ENCODE measurements around the gene SPTLC2.

SPTLC2 gene

DNA sequence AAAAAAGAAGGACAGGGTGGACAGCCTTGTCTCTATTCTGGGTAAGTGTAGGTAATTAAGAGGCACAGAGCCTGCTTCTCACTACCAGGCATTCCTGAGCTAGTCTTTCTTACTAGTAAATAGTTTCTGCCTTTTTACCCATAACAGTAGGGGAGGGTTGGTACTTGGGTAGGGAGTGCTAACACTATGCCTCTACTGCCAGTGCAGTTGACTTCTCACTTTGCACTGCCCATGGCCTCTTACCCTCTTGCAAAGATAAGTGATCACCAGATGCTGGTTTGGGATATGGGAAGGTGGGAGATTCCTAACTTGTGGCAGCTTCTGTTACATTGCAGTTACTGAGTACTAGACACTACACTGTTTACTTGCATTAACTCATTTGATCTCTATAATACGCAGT is 146.9 kb downstream of the SPTLC2 start:
- no peak for DNase-seq (ENCODE audit: low read depth, low spot score)

DNA sequence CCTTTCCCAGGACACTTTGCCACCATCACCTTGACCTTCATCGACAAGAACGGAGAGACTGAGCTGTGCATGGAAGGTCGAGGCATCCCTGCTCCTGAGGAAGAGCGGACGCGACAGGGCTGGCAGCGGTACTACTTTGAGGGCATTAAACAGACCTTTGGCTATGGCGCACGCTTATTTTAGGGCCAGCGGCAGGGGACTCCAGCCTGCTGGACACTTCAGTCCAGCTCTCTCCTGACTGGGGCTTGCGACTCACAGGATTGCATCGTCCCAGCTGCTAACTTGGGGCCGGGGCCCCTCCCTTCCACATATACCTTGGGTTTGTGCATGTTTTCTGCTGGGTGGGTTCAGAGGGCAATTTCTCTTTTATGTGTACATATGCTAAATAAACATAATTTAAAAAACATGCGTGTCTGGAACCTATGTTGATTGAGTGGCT is 147.4 kb downstream of the SPTLC2 start:
- no peak for DNase-seq (ENCODE audit: low read depth, low spot score)

DNA sequence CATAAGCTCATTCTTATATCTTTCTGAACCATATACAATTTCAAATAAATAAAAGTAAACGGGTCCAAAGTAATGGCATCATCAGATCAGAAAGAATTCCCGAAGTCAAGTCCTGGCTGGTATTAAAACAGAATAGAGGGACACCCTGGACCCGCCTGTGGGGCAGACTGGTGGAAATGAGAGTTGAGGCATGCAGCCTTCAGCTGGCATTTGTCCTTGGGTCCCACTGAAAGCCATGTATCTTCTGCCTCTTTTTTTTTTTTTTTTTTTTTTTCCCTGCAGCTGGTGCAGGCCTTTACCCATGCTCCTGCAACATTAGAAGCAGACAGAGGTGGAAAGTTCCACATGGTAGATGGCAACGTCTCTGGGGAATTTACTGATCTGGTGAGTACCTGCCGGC is 148.6 kb downstream of the SPTLC2 start:
- DNase-seq (ENCODE audit: low read depth, low spot score), result no peak

DNA sequence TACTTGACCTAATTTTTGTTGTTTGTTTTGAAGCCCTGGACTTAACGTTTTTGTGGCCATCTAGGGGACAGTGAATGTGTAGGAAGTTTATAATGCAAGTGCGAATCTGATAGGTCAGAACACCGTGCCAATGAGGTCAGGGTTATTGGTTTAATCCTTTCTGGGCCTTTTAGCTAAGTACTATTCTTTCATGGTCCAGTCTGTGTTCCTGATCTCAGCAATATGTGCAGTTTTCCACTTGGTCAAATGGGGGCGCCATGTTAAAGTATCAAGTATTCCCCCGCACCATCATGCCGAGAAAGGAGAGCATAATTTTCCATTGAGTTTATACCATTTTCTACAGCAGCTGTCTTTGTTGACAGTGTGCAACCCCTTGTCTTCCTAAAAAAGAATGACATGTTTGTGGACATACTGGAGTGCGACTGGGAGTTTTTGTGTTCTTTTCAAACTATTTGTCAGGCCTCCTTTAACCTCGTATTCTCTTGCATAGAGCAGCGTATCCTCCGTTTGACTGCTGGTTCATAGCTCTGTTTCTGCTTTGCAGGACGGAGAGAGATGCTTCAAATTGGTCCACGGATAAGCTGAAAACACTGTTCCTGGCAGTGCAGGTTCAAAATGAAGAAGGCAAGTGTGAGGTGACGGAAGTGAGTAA is 157.2 kb downstream of the SPTLC2 start:
- DNase-seq (ENCODE audit: low read depth, low spot score), result peak; percentile 27

GRCh38 chr14:77458249-77458950 is 158.0 kb downstream of the SPTLC2 start:
- DNase-seq (ENCODE audit: low read depth, low spot score), result no peak

GRCh38 chr14:77457522-77458248 is 158.8 kb downstream of the SPTLC2 start, which contains the start of the genes AHSA1 and VIPAS39:
AHSA1 (plus strand) TSS chr14:77458093; CDS start chr14:77458190, 97 bp downstream.
VIPAS39 (minus strand) TSS chr14:77457601; CDS start chr14:77454102, 3,499 bp downstream.
- DNase-seq (ENCODE audit: low read depth, low spot score), result peak; percentile 91

DNA sequence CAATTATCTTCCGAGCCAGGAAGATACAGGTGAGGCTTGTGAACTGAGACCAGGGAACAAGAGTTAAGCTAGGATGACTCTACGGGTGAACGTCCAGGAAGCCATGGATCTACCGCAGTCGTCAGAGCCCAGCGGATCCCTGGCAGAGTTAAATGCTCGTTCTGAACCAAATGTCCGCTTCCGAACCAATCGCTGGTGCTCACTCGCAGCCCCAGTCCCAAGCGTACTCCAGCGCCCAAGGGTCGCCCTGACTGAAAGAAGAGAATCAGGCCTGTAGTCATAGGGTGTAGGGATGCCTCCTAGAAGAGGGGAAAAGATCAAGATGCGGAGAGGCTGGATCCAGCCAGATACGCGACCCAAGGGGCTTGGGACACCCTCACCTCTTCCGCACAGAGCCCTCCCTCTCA is 159.3 kb downstream of the SPTLC2 start:
- DNase-seq (ENCODE audit: low read depth, low spot score), result no peak

Measured in activated CD4-positive, CD25-positive, alpha-beta regulatory T cell treated with anti-CD3 and anti-CD28 coated beads, Interleukin-2, amount 50 U/mL, for 16 hours (primary cell).